Esophagus muscularis mucosa (tissue), 4 donors: ENCODE measurements around the gene LUC7L2.

Experiments
- EP300 ChIP-seq: sonication (generic); formaldehyde crosslinking; IDR thresholded peaks from one replicate; pipeline ENCODE4 v1.6.1; 2017; ENCODE audit warnings: antibody characterized with exemption
- POLR2A ChIP-seq: fragments of 450-650 bp; IDR thresholded peaks from one replicate; pipeline ENCODE4 v1.6.1; 2017; ENCODE audit warnings: antibody characterized with exemption, moderate library complexity, mild to moderate bottlenecking, low read depth
- POLR2AphosphoS5 ChIP-seq, 2 donors: sonication (generic); formaldehyde crosslinking; IDR thresholded peaks; one replicate each; pipeline ENCODE4 v1.6.1; 2017; ENCODE audit warnings: antibody characterized with exemption in 2 of 2
- TF ChIP-seq, protein P1 (sequence below), 3 experiments: fragments of 200-600 bp in 2 of 3; fragments of 450-650 bp in 1 of 3; sonication (generic) in 2 of 3; IDR thresholded peaks; one replicate each; pipeline ENCODE4 v1.5.1; 2017 to 2019; ENCODE audit warnings: antibody characterized with exemption in 3 of 3, mild to moderate bottlenecking in 2 of 3, moderate library complexity in 1 of 3

GRCh38 chr7:139456511-139456910 lies 96.8 kb downstream of the LUC7L2 start:
- TF ChIP-seq, protein P1, sequence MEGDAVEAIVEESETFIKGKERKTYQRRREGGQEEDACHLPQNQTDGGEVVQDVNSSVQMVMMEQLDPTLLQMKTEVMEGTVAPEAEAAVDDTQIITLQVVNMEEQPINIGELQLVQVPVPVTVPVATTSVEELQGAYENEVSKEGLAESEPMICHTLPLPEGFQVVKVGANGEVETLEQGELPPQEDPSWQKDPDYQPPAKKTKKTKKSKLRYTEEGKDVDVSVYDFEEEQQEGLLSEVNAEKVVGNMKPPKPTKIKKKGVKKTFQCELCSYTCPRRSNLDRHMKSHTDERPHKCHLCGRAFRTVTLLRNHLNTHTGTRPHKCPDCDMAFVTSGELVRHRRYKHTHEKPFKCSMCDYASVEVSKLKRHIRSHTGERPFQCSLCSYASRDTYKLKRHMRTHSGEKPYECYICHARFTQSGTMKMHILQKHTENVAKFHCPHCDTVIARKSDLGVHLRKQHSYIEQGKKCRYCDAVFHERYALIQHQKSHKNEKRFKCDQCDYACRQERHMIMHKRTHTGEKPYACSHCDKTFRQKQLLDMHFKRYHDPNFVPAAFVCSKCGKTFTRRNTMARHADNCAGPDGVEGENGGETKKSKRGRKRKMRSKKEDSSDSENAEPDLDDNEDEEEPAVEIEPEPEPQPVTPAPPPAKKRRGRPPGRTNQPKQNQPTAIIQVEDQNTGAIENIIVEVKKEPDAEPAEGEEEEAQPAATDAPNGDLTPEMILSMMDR (IDR thresholded peaks at IDR 0.05) = no peak
- TF ChIP-seq POLR2A = no peak
- no peak for TF ChIP-seq EP300
- TF ChIP-seq POLR2AphosphoS5 (IDR thresholded peaks at IDR 0.05) = no peak
